ENCODE data around the gene DENND6B. TPM values are rescaled to one million over a fixed set of nuclear protein-coding genes. Genes with fewer than 3 reads are reported as not detected.

Gene DENND6B
- total RNA-seq, 1 experiment from 2014 or later, result 0.47 TPM

GRCh38 chr22:50286701-50287318, 40.0 kb downstream of the DENND6B start:
- no peak for DNase-seq (ENCODE audit: low read depth in 1 of 2, low spot score in 2 of 2)
- peaks cover 17% of the 10 kb centered on the region for H3K4me1 ChIP-seq (replicated peaks)
- H3K27me3 ChIP-seq (replicated peaks), result no peaks in the 10 kb centered on the region
- no peaks in the 10 kb centered on the region for H3K9me3 ChIP-seq (replicated peaks)
- H3K4me3 ChIP-seq, result no peak overlapping the region
- H3K36me3 ChIP-seq, result peaks cover 88% of the 10 kb centered on the region
- no peak overlapping the region for H3K27ac ChIP-seq

GRCh38 chr22:50286275-50286674, 40.5 kb downstream of the DENND6B start:
- peaks cover 88% of the 10 kb centered on the region for H3K36me3 ChIP-seq
- H3K9me3 ChIP-seq (replicated peaks), result no peaks in the 10 kb centered on the region
- H3K4me1 ChIP-seq (replicated peaks), result peaks cover 16% of the 10 kb centered on the region

GRCh38 chr22:50285568-50286229, 41.1 kb downstream of the DENND6B start:
- Histone ChIP-seq H3K36me3 (peaks cover 88% of the 10 kb centered on the region), H3K9me3 (replicated peaks) (no peaks in the 10 kb centered on the region)

More at GRCh38 chr22:50286275-50286674, 40.5 kb downstream of the DENND6B start:
- H3K27ac ChIP-seq, result no peak overlapping the region
- no peak overlapping the region for H3K4me3 ChIP-seq
- H3K27me3 ChIP-seq (replicated peaks), result no peaks in the 10 kb centered on the region
- no peak for DNase-seq (ENCODE audit: low read depth in 1 of 2, low spot score in 2 of 2)

GRCh38 chr22:50284479-50284878, 42.3 kb downstream of the DENND6B start:
- Histone ChIP-seq H3K4me3 (no peak overlapping the region), H3K27me3 (replicated peaks) (no peaks in the 10 kb centered on the region), H3K27ac (no peak overlapping the region), H3K4me1 (replicated peaks) (peaks cover 16% of the 10 kb centered on the region), H3K36me3 (peaks cover 87% of the 10 kb centered on the region), H3K9me3 (replicated peaks) (no peaks in the 10 kb centered on the region)
- DNase-seq (ENCODE audit: low read depth in 1 of 2, low spot score in 2 of 2), result no peak

More at GRCh38 chr22:50285568-50286229, 41.1 kb downstream of the DENND6B start:
- Histone ChIP-seq H3K27me3 (replicated peaks) (no peaks in the 10 kb centered on the region), H3K4me3 (no peak overlapping the region), H3K4me1 (replicated peaks) (peaks cover 16% of the 10 kb centered on the region), H3K27ac (no peak overlapping the region)
- no peak for DNase-seq (ENCODE audit: low read depth in 1 of 2, low spot score in 2 of 2)

- Histone ChIP-seq H3K27ac (no peak overlapping the region), H3K4me1 (replicated peaks) (peaks cover 16% of the 10 kb centered on the region), H3K27me3 (replicated peaks) (no peaks in the 10 kb centered on the region), H3K36me3 (peaks cover 87% of the 10 kb centered on the region), H3K9me3 (replicated peaks) (no peaks in the 10 kb centered on the region), H3K4me3 (no peak overlapping the region)
- no peak for DNase-seq (ENCODE audit: low read depth in 1 of 2, low spot score in 2 of 2)
Observed at GRCh38 chr22:50283821-50284220, 43.0 kb downstream of the DENND6B start.

- Histone ChIP-seq H3K9me3 (replicated peaks) (no peaks in the 10 kb centered on the region), H3K4me1 (replicated peaks) (peaks cover 16% of the 10 kb centered on the region), H3K27me3 (replicated peaks) (no peaks in the 10 kb centered on the region), H3K27ac (peak overlapping the region; percentile 73), H3K36me3 (peaks cover 87% of the 10 kb centered on the region), H3K4me3 (no peak overlapping the region)
- peak; percentile 64 to 88 for DNase-seq (ENCODE audit: low read depth in 1 of 2, low spot score in 2 of 2)
Observed at GRCh38 chr22:50282361-50283155, 44.3 kb downstream of the DENND6B start.

- H3K4me3 ChIP-seq, result no peak overlapping the region
- H3K9me3 ChIP-seq (replicated peaks), result no peaks in the 10 kb centered on the region
- no peak for DNase-seq (ENCODE audit: low read depth in 1 of 2, low spot score in 2 of 2)
- peaks cover 87% of the 10 kb centered on the region for H3K36me3 ChIP-seq
- peak overlapping the region; percentile 73 for H3K27ac ChIP-seq
- no peaks in the 10 kb centered on the region for H3K27me3 ChIP-seq (replicated peaks)
- peaks cover 16% of the 10 kb centered on the region for H3K4me1 ChIP-seq (replicated peaks)
Observed at GRCh38 chr22:50281957-50282356, 44.9 kb downstream of the DENND6B start.

- Histone ChIP-seq H3K27ac (no peak overlapping the region), H3K27me3 (replicated peaks) (no peaks in the 10 kb centered on the region), H3K4me3 (no peak overlapping the region), H3K4me1 (replicated peaks) (peaks cover 16% of the 10 kb centered on the region), H3K9me3 (replicated peaks) (no peaks in the 10 kb centered on the region), H3K36me3 (peaks cover 87% of the 10 kb centered on the region)
- DNase-seq (ENCODE audit: low read depth in 1 of 2, low spot score in 2 of 2), result no peak
Observed at GRCh38 chr22:50281384-50281760, 45.4 kb downstream of the DENND6B start.

GRCh38 chr22:50280708-50281383, 46.0 kb downstream of the DENND6B start:
- no peak for DNase-seq (ENCODE audit: low read depth in 1 of 2, low spot score in 2 of 2)
- no peak overlapping the region for H3K27ac ChIP-seq
- H3K4me3 ChIP-seq, result no peak overlapping the region
- peaks cover 16% of the 10 kb centered on the region for H3K4me1 ChIP-seq (replicated peaks)
- H3K36me3 ChIP-seq, result peaks cover 84% of the 10 kb centered on the region
- H3K9me3 ChIP-seq (replicated peaks), result no peaks in the 10 kb centered on the region
- no peaks in the 10 kb centered on the region for H3K27me3 ChIP-seq (replicated peaks)

GRCh38 chr22:50280022-50280707, 46.6 kb downstream of the DENND6B start:
- H3K27ac ChIP-seq, result no peak overlapping the region
- peaks cover 89% of the 10 kb centered on the region for H3K36me3 ChIP-seq
- H3K4me3 ChIP-seq, result no peak overlapping the region
- no peaks in the 10 kb centered on the region for H3K27me3 ChIP-seq (replicated peaks)
- H3K9me3 ChIP-seq (replicated peaks), result no peaks in the 10 kb centered on the region
- DNase-seq (ENCODE audit: low read depth in 1 of 2, low spot score in 2 of 2), result no peak
- peaks cover 16% of the 10 kb centered on the region for H3K4me1 ChIP-seq (replicated peaks)

GRCh38 chr22:50278956-50279619, 47.7 kb downstream of the DENND6B start:
- DNase-seq (ENCODE audit: low read depth in 1 of 2, low spot score in 2 of 2), result no peak
- H3K27me3 ChIP-seq (replicated peaks), result no peaks in the 10 kb centered on the region
- no peaks in the 10 kb centered on the region for H3K9me3 ChIP-seq (replicated peaks)
- H3K36me3 ChIP-seq, result peaks cover 87% of the 10 kb centered on the region
- H3K4me1 ChIP-seq (replicated peaks), result peaks cover 16% of the 10 kb centered on the region
- H3K4me3 ChIP-seq, result no peak overlapping the region
- no peak overlapping the region for H3K27ac ChIP-seq

GRCh38 chr22:50278461-50278860, 48.4 kb downstream of the DENND6B start:
- H3K4me3 ChIP-seq, result no peak overlapping the region
- peaks cover 16% of the 10 kb centered on the region for H3K4me1 ChIP-seq (replicated peaks)
- H3K27me3 ChIP-seq (replicated peaks), result no peaks in the 10 kb centered on the region
- no peak overlapping the region for H3K27ac ChIP-seq
- DNase-seq (ENCODE audit: low read depth in 1 of 2, low spot score in 2 of 2), result no peak
- H3K9me3 ChIP-seq (replicated peaks), result no peaks in the 10 kb centered on the region
- H3K36me3 ChIP-seq, result peaks cover 85% of the 10 kb centered on the region

GRCh38 chr22:50277761-50278160, 49.1 kb downstream of the DENND6B start:
- peaks cover 80% of the 10 kb centered on the region for H3K36me3 ChIP-seq
- DNase-seq (ENCODE audit: low read depth in 1 of 2, low spot score in 2 of 2), result no peak

More at GRCh38 chr22:50277761-50278160, 49.1 kb downstream of the DENND6B start:
- Histone ChIP-seq H3K27ac (no peak overlapping the region), H3K9me3 (replicated peaks) (no peaks in the 10 kb centered on the region), H3K4me3 (no peak overlapping the region), H3K4me1 (replicated peaks) (peaks cover 12% of the 10 kb centered on the region), H3K27me3 (replicated peaks) (no peaks in the 10 kb centered on the region)
